SK-N-SH treated with all-trans-retinoic acid at 6 μM for 48 hours (cell line): ENCODE data around the gene XK.

Experiments
- ARNTL ChIP-seq: fragments of 450-650 bp; formaldehyde crosslinking; IDR thresholded peaks from 2 replicates; pipeline ENCODE4 v1.5.0; 2020; ENCODE audit warnings: low read depth, mild to moderate bottlenecking, moderate library complexity, borderline replicate concordance
- CREB5 ChIP-seq: fragments of 250-450 bp; sonication (Bioruptor Pico); IDR thresholded peaks from 2 replicates; pipeline ENCODE4 v1.5.1; 2020; ENCODE audit warnings: low read depth, mild to moderate bottlenecking, moderate library complexity
- GLIS3 ChIP-seq: fragments of 250-450 bp; sonication (Bioruptor Pico); IDR thresholded peaks from 2 replicates; pipeline ENCODE4 v1.5.0; 2020; ENCODE audit warnings: mild to moderate bottlenecking, moderate library complexity
- ISL1 ChIP-seq: fragments of 250-450 bp; sonication (Bioruptor Pico); IDR thresholded peaks from 2 replicates; pipeline ENCODE4 v2.1.2; 2022; ENCODE audit warnings: mild to moderate bottlenecking, moderate library complexity
- PATZ1 ChIP-seq: fragments of 250-450 bp; sonication (Bioruptor Pico); IDR thresholded peaks from 2 replicates; pipeline ENCODE4 v1.8.0; 2020; ENCODE audit warnings: mild to moderate bottlenecking, moderate library complexity, borderline replicate concordance
- PPARA ChIP-seq: fragments of 250-450 bp; sonication (Bioruptor Pico); IDR thresholded peaks from 2 replicates; pipeline ENCODE4 v1.5.0; 2020; ENCODE audit warnings: mild to moderate bottlenecking, borderline replicate concordance
- TOX ChIP-seq: fragments of 250-450 bp; sonication (Bioruptor Pico); IDR thresholded peaks from 2 replicates; pipeline ENCODE4 v1.8.0; 2021; ENCODE audit warnings: mild to moderate bottlenecking, moderate library complexity, borderline replicate concordance
- ZC3H10 ChIP-seq: fragments of 250-450 bp; sonication (Bioruptor Pico); IDR thresholded peaks from 2 replicates; pipeline ENCODE4 v1.5.1; 2021; ENCODE audit warnings: mild to moderate bottlenecking, moderate library complexity
- ZFP3 ChIP-seq: fragments of 250-450 bp; sonication (Bioruptor Pico); IDR thresholded peaks from 2 replicates; pipeline ENCODE4 v1.5.0; 2020; ENCODE audit warnings: mild to moderate bottlenecking, moderate library complexity
- ZFP30 ChIP-seq: fragments of 450-650 bp; formaldehyde crosslinking; IDR thresholded peaks from 2 replicates; pipeline ENCODE4 v1.5.0; 2022; ENCODE audit warnings: mild to moderate bottlenecking, moderate library complexity
- ZNF565 ChIP-seq: fragments of 450-650 bp; formaldehyde crosslinking; conservative IDR thresholded peaks from 2 replicates; pipeline ENCODE4 v1.5.0; 2020; ENCODE audit warnings: low read depth, mild to moderate bottlenecking, moderate library complexity
- TF ChIP-seq, protein P1 (sequence below): fragments of 250-450 bp; sonication (Bioruptor Pico); IDR thresholded peaks from 2 replicates; pipeline ENCODE4 v1.5.0; 2020; ENCODE audit warnings: mild to moderate bottlenecking, moderate library complexity

DNA sequence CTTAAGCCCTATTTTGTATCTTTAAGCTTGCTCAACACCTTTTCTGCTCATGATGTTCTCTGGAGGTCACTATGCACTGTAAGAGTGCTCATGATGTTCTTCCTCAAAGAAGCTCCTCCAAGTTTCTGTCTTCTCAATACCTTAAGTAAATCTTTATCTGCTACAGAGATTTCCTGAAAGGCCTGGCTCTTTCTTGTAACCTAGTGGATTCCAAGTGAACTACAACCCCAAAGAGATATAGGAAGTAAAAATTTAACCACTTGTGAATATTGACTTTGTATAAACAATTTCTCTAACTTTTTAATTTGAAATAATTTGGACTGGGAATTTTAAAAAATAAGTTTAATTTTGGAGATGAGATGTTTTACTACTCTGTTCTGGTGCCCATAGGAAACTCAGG, 39.3 kb upstream of the XK start:
- TF ChIP-seq ZFP30 (CRISPR knock-in tag) (no peak), ISL1 (CRISPR knock-in tag) (no peak), GLIS3 (no peak), ZFP3 (CRISPR knock-in tag) (no peak), PATZ1 (CRISPR knock-in tag) (no peak), PPARA (no peak), TOX (CRISPR knock-in tag) (no peak), CREB5 (CRISPR knock-in tag) (no peak), ZC3H10 (CRISPR knock-in tag) (no peak), ARNTL (CRISPR knock-in tag) (no peak), ZNF565 (CRISPR knock-in tag) (no peak)
- TF ChIP-seq, protein P1, sequence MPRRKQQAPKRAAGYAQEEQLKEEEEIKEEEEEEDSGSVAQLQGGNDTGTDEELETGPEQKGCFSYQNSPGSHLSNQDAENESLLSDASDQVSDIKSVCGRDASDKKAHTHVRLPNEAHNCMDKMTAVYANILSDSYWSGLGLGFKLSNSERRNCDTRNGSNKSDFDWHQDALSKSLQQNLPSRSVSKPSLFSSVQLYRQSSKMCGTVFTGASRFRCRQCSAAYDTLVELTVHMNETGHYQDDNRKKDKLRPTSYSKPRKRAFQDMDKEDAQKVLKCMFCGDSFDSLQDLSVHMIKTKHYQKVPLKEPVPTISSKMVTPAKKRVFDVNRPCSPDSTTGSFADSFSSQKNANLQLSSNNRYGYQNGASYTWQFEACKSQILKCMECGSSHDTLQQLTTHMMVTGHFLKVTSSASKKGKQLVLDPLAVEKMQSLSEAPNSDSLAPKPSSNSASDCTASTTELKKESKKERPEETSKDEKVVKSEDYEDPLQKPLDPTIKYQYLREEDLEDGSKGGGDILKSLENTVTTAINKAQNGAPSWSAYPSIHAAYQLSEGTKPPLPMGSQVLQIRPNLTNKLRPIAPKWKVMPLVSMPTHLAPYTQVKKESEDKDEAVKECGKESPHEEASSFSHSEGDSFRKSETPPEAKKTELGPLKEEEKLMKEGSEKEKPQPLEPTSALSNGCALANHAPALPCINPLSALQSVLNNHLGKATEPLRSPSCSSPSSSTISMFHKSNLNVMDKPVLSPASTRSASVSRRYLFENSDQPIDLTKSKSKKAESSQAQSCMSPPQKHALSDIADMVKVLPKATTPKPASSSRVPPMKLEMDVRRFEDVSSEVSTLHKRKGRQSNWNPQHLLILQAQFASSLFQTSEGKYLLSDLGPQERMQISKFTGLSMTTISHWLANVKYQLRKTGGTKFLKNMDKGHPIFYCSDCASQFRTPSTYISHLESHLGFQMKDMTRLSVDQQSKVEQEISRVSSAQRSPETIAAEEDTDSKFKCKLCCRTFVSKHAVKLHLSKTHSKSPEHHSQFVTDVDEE (CRISPR knock-in tag), result no peak
